Myocyte (in vitro differentiated cells): ENCODE results near the gene SLC22A4. TPM values are rescaled to one million over a fixed set of nuclear protein-coding genes. Genes with fewer than 3 reads are reported as not detected.

ENCODE experiments used
- DNase-seq: peaks from one replicate; pipeline ENCODE4 v3.0.0-alpha.2; 2012; ENCODE audit warnings: low read depth
- total RNA-seq: library from RNA; depleted of rRNA; stranded (reverse); fragments of >200 nt; gene quantifications from 2 replicates; pipeline ENCODE4 v1.2.3, GENCODE V29; 2014

SLC22A4 gene
- total RNA-seq, 1 donor from 2014 or later: 2.3 TPM

GRCh38 chr5:132370971-132371602 is 76.9 kb downstream of the SLC22A4 start:
- DNase-seq: no peak

GRCh38 chr5:132371603-132371994 is 77.4 kb downstream of the SLC22A4 start:
- no peak for DNase-seq

- DNase-seq: no peak
Measured at GRCh38 chr5:132372127-132372526, 77.9 kb downstream of the SLC22A4 start.

DNA sequence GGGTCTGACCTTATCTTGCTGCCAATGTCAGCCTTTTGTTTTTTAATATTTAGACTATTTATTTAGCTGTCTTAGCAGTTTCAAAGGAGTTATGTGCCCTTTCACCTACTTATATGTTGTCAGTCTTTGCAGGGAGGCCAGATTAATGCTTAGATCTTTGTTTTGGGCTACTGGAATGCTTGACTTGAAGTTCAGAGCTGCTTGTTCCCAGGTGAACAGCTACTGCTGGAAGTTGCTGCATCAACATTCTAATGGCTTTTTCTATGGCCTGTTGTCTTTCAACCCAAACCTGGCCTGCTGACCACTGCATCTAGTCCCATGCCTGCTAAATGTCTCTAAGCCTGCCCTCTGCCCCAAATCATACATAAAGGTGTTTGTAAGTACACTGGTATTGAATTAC is 78.3 kb downstream of the SLC22A4 start:
- DNase-seq: no peak

- no peak for DNase-seq
Measured at GRCh38 chr5:132375957-132376356, 81.8 kb downstream of the SLC22A4 start.

DNA sequence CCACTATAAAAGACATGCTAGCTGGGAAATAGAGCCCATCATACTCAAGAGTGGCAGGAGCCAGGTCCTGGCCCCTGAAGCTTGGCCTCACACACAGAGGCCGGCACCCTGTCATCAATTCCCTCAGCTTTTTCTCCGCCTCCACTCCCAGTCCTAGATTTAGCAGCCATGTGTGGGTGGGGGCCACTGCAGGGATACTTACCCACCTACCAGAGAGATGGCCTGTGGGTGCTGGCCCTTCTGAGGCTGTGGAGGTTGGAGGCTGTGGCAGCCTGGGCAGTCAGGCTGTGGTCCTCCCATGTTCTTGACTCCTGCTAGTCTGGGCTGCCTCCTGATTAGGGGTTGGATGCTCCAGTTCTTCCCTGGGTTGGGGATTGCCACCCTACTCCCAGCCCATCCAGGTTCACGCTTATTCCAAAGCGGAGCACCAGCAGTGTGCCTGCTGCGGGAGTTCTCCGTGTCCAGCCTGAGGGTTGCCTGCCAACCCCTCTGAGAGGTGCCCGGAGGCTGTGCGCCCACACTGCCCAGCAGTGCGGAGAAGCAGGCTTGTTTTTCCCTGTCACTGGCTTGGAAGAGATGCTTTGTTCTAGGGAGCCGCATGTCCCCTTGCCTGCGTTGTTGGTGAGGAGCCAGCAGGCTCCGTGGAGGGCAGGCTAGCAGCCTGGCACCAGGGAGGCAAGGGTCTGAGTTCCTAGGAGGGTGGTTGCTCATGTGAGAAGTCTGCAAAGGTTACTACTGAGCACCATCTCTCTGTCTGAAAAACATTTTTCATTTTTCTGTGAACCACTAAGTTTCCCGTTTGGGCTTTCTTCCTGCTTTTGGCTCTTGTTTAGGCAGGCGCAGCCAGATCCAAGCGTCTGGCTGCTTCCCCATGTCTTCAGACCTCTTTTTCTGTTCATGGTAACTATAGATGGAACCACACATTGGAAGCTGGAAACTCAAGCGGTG is 82.8 kb downstream of the SLC22A4 start:
- DNase-seq: no peak

- no peak for DNase-seq
Measured at GRCh38 chr5:132377738-132378137, 83.5 kb downstream of the SLC22A4 start.

DNA sequence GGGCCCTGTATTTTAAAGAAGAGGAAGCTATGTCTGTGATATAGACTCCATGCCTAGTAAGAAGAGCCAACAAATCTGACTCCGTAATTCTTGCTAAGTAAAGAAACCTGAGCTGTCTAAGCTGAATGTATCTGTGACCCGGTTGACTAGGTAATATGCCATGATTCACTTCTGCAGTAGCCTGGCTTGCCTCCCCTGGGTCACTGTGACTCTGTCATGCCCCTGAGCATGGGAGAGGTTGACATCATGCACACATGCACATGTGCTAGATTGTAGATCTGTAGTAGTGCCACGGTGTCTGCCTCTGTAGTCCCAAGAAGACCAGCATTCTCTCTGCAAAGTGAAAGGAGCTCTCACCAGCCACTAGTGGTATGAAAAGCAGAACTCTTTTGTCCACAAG is 84.4 kb downstream of the SLC22A4 start:
- DNase-seq: no peak

GRCh38 chr5:132380047-132380446 is 85.9 kb downstream of the SLC22A4 start:
- no peak for DNase-seq

DNA sequence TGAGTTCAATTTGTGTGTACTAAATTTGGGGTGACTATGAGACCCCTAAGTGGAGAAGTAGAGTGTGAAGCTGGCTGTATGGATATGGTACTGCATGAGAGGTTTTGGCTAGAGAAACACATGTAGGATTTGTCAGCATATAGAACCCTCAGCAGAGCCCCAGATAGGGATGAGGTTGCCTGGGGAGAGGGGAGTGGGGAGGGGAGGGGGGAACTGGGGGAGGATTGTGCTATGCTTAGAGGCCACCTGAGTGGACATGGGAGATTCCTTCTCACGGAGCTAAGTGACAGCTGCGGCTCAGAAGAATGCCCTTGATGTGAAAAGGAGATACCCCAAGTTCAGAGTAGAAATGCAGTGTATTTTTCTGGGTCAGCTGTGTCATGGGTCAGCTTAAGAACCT is 86.5 kb downstream of the SLC22A4 start:
- DNase-seq: no peak

DNA sequence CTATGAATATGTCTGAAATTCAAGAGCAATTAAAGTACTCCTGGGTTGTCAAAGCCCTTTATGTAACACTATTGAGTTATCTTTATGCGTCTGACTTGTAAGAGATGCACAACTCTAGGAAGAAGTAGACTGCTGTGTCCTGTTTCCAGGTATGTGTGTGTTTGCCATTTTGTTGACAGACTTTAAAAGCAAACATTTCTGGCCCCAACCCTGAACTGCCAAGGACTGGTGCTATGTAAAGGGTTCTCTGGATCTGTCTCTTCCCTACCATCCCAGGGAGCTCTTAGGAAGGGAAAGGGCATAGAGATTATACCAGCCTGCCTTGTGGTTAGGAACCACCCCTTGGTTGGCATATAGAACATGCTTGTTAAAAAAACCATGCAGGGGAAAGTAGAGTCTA is 87.4 kb downstream of the SLC22A4 start:
- DNase-seq: no peak

DNA sequence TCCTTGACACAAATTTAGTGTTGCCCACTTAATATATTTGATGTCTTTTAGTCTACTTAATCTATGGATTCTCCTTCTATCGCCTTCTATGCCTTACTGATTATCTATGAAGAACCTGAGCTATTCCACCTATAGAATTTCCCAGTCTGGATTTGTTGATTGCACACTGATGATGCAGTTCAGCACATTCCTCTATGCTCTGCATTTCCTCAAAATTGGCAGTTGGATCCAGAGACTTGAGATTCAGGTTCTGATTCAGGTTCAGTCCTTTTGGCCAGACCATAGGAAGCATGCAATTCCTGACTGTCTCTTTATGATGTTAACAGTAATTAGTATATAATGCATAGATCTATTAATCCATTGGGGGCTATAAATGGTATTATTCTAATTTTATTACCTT is 89.1 kb downstream of the SLC22A4 start:
- no peak for DNase-seq

DNA sequence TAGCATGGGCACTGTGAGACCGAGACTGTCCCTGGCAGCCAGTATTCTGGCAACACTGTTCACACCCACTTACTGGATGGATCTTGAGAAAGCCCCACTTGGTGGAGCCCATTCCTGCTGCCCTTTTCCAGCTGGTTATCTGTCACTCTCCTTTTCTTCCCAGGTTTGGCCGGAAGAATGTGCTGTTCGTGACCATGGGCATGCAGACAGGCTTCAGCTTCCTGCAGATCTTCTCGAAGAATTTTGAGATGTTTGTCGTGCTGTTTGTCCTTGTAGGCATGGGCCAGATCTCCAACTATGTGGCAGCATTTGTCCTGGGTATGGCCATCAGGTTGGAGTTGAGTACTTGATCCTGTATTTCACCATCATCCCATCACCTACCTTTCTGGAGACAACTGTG is 89.8 kb downstream of the SLC22A4 start:
- no peak for DNase-seq

GRCh38 chr5:132384506-132385050 is 90.4 kb downstream of the SLC22A4 start:
- DNase-seq: no peak

GRCh38 chr5:132385326-132386105 is 91.3 kb downstream of the SLC22A4 start:
- peak; percentile 82 for DNase-seq

- DNase-seq: peak; percentile 83
Measured at GRCh38 chr5:132386644-132387286, 92.6 kb downstream of the SLC22A4 start.

DNA sequence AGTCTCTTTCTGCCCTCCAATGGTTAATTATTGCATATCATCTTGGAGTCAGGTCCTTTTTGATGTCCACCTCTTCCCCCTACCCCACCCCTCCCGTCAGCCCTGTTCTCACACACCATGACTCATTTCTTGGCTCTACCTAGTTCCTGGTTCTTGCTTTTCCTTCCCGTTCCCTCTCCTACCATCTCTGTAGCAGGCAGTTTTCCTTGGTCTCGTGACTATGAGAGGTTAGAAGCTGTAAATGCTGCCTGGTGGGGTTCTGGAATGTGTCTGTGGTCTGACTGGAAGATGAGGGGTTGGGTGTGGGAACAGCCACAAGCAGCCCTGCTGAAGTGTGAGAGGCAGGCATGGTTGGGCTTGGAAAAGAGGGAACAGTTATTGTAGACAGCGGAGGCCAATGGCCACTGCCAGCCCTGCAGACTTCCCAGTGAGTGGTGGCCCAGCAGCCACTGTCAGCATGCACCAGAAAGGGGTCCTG is 93.5 kb downstream of the SLC22A4 start:
- DNase-seq: peak; percentile 99

DNA sequence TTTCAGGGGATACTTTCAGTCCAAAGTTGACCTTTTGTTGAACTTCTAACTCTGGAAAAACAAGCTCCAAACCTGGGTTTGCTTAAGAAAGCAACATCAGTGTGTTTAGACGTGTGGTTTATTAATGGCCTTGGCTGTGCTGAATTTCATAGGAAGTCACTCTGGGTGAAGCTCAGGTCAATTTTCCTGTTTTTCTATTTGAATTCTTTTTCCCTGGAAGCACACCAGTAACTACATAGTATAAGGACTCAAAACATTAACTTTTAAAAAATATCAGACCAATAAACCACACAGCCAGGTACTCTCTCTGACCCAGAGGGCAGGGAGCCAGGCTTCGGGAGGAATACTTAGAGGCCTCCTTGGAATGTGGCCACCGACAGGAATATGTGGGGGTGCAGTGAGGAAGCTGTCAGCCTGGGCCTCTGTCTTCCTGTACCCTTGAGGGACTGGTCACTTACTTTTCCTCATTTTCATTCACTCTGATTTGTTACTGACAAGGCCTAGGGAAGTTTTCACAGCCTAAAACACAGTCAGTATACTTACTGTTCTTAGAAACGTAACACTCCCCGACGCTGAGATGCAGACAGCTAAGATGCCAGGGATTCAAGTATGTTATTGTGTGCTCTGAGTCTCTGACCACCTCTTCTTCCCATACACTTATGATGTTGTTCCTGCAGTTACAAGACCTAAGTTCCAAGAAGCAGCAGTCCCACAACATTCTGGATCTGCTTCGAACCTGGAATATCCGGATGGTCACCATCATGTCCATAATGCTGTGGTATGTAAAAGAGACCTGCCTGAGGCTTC is 94.3 kb downstream of the SLC22A4 start:
- DNase-seq: peak; percentile 35

DNA sequence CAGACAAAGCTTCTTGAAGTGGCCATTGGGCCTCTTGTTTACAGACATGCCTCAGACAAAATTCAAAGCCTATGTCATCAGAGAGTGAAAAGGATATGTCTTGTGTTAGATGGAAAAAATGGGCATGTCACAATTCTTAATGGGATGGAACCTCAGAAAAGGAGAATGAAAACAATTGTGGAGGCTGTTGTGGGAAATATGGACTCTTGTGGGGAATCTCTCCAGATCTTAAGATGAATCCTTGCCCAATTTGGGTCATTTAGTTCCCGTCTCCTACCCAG is 94.8 kb downstream of the SLC22A4 start:
- DNase-seq: no peak

- peak; percentile 99 for DNase-seq
Measured at GRCh38 chr5:132389585-132390286, 95.5 kb downstream of the SLC22A4 start.
